AG08395 (cell line): ENCODE results near the gene GCNA.
"Not testable (repeated sequence)": the region's sequence is repeated elsewhere in the genome, so short reads cannot be mapped to it uniquely, and the experiment has no call there.

ENCODE experiments used
- DNase-seq: peaks from one replicate; pipeline ENCODE4 v3.0.0; 2012; ENCODE audit warnings: mixed read lengths, low spot score

The GCNA gene

DNA sequence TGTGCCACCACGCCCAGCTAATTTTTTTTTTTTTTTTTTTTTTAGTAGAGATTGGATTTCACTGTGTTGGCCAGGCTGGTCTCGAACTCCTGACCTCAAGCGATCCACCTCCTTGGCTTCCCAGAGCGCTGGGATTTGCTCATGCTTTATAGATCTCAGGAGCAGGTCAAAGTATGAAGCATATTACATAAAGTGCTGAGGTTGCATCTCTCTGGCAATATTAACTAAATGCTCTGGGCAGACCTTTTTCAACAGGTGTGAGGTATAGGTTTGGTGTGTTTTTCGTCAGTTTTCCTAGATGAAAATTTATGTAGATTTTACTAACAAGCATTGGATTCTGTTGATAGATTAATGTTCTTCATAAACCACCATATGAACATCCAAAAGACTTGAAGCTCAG is 19.3 kb upstream of the GCNA start:
- no peak for DNase-seq

DNA sequence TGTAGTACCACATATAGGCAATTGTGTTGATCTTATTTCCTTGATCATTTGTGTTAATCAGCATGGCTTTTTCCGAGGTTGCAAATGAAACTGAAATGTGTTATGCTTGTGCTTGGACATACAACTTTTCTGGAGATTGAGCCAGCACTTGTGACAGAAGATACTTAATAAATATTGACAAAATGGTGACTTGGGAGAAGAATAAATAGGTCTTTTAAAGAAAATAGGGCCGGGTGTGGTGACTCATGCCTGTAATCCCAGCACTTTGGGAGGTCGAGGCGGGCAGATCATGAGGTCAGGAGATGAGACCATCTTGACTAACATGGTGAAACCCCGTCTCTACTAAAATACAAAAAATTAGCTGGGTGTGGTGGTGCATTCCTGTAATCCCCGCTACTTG is 18.5 kb upstream of the GCNA start:
- not testable (repeated sequence) for DNase-seq

DNA sequence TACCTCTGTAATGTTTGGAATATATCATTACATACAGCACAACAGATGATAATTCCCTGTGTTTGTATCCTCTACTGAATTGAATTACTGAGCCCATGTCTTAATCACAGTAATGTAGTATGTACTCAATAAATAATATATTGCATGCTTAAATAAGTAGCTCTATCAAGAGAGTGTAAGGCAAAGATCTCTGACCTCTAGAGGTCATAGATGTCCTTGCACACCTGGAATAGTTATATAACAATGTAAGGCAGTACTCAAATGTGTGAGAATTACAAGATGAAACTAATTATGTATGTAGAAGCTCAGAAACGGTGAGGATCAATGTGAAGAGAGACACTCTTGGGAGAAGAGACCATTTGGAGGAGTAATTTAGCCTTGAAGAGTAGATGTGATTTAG is 14.3 kb upstream of the GCNA start:
- DNase-seq: no peak

DNA sequence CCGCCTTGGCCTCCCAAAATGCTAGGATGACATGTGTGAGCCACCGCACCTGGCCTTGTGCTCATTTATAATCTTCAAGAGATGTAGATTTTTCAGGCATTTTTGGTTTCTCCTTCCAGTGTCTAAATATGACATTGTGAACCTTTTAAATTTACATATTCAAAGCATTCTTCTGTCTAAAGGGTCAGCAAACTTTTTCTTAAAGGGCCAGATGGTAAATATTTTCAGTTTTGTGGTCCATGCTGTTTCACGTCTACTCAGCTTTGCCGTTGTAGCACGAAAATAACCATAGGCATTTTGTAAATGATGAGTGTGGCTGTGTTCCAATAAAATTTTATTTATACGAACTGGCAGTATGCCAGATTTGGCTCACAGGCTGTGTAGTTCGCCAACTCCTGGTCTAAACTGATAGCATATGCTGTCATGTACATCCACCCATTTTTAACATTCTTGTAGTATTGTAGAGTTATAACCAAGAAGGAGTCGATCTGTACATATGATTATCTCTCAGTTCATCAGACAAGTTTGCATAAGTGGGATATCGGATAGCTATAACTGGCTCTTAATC is 12.7 kb upstream of the GCNA start:
- DNase-seq: no peak

DNA sequence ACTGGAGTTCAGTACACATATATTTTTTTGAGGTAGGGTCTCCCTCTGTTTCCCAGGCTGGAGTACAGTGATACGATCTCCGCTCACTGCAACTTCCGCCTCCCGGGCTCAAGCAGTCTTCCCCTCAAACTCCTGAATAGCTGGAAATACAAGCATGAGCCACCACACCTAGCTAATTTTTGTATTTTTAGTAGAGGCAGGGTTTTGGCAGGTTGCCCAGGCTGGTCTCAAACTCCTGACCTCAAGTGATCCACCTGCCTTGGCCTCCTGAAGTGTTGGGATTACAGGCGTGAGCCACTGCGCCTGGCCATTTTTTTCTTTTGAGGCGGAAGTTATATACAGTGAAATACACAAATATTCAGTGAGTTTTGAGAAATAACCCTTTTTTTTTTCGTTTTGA is 6.8 kb upstream of the GCNA start:
- DNase-seq: not testable (repeated sequence)

DNA sequence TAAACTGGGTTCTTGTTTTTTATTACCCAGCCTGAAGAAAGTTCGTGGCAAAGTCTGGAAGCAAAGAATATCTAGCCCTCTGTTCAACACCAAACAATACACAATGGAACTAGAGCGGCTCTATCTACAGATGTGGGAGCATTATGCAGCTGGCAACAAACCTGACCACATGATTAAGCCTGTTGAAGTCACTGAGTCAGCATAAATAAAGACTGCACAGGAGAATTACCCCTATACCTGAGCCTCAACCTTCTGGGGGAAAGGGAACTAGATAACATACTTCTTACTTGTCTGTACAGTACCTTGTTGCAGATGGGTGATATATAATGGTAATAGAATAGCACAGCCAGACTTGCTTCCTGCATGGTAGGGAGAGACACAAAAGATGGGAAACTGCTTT is 4.6 kb upstream of the GCNA start:
- no peak for DNase-seq

DNA sequence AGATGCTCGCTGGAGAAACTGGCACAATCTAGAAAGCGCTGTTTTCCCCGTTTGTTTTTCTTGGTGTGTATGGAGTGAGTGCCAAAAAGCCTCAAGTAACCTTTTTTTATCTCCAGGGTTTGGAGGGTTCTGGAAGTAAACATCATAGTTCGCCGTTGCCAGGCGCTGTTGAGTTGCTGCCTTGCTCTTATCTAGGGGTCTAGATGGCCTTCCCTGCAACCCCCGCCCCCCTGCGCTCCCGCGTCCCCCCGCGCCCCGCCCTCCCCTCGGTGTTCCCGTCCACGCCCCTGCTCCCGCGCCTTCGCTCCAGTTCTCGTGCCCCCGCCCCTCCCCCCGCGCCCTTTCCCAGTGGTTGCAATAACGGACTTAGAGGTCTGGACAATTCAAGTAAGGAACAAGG is 555 bp upstream of the GCNA start:
- DNase-seq: no peak

DNA sequence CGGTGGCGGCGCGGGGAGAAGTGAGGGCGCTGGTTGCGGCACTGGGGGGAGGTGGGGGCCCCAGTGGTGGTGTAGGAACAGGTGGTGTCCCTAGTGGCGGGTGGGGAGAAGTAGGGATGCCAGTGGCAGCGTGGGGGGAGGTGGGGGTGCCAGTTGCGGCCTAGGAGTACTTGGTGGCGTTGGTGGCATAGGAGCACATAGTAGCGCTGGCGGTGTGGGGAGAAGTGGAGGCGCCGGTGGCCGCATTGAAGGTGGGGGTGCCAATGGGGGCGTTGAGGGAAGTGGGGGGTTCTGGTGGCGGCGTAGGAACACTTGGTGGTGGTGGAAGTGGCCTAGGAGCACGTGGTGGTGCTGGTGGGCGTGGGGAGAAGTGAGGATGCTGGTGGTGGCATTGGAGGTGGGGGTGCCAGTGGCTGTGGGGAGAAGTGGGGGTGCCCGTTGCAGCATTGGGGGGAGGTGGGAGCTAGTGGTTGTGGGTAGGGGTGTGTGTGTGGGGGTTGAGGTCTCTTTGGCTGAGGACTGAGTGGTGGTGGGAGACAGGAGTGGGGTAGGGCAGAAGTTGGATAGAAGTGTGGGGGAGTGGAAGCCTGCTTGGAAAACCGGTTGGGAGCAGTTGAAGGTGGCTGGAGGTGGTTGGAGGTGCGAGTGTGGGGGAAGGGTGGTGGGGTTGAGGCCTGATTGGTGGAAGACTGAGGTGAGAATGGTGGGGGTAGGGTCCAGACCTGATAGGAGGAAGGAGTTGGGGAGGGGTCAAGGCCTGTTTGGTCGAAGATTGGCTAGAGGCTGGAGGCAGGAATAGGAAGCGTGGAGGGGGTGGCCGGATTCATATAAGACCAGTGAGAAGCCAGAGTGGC is 1.1 kb downstream of the GCNA start:
- no peak for DNase-seq

DNA sequence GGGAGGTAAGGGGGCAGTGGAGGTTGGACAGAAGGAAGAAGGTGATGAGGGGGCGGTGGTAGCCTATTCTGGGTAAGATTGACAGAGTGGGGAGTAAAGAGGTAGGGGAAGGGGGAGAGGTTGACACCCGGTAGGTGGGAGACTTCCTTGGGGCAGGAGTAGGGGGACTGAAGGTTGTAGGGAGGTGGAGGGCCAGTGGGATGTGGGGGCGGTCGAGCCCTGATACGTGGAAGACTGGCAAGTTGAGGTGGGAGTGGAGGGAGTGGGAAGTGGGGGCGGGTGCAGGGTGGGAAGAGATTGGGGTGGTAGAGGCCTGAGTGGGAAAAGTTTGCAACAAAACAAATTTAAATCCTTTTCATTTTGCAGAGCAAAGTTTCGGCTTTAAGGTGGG is 1.7 kb downstream of the GCNA start:
- DNase-seq: no peak

DNA sequence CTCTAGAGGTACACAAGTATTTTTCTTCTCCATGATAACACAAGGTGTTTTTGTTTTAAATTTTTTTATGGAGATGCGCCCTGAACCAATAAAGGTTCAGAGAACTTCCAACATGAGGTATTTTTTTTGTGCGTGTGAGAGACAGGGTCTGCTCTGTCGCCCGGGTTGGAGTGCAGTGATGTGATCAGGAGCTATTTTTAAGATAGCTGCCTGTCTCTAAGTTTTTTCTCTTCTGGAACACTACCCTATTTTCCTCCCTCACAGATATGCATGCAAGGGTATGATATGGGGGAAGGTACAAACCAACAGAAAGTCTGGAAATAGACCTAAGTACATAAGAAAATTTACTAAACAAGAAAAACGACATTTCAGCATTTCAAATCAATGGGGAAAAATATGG is 3.0 kb downstream of the GCNA start:
- DNase-seq: no peak

DNA sequence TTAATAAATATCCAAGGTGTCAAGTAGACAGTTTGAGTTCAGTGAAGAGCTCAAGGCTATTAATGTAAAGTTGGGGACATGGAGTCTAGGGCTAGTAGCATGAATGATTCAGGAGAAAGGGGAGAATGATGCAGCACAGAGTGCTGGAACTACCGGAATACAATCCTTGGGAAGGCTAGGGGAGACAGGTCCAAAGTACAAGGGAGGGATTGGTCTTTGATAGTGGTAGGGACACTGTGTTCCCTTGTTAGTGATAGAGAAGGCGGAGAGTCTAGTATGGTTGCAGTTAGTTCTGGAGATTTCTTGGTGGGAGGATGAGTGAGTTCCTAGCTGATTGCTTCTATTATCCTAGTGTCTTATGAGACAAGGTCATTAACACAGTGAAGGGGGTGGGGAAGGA is 8.7 kb downstream of the GCNA start:
- no peak for DNase-seq

DNA sequence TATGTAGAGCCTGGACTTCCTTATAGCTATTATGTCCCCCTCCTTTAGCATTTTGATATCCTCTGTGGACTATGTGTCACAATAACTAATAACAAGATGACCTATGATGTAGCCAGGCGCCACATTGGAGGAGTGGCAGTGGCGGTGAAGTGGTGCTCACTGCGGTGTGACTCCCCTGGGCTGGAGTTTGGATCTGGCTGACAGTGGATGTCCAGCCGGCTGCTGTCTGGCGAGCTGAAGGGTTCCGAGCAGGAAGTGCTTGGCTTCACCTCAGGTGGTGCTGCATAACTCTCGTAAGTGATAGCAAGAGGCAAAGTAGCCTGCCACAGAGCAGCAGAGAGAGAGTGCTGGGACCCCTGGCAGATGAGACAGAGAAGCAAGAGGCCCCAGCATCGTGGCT is 15.0 kb downstream of the GCNA start:
- not testable (repeated sequence) for DNase-seq

DNA sequence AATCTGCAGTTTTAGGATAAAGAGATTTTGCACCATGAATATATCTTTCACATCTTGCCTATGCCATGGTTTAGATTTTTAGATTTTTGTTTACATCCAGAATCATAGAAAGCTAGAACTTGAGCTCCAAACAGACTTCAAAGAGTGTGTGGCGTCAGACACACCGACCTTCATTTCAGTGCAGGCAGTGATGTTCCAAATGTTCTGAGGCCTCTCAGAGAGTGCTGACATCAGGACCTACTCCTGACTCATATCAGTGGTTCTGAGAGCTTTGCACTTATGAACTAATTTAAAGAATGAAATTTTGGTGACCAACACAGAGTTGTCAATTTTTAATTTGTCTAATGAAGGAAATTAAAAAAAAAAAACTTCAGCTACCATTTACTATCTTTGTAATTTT is 21.7 kb downstream of the GCNA start:
- DNase-seq: no peak

DNA sequence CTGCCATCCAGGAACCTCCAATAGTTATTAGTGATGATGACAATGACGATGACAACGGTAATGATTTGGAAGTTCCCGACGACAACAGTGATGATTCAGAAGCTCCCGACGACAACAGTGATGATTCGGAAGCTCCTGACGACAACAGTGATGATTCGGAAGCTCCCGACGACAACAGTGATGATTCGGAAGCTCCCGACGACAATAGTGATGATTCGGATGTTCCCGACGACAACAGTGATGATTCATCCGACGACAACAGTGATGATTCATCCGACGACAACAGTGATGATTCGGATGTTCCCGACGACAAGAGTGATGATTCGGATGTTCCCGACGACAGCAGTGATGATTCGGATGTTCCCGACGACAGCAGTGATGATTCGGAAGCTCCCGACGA is 25.4 kb downstream of the GCNA start:
- no peak for DNase-seq

DNA sequence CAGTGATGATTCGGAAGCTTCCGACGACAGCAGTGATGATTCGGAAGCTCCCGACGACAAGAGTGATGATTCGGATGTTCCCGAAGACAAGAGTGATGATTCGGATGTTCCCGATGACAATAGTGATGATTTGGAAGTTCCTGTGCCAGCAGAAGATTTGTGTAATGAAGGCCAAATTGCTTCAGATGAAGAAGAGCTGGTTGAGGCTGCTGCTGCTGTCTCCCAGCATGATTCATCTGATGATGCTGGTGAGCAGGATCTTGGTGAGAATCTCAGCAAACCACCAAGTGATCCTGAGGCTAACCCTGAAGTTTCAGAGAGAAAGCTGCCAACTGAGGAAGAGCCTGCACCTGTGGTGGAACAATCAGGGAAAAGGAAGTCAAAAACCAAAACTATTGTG is 25.9 kb downstream of the GCNA start:
- DNase-seq: no peak

DNA sequence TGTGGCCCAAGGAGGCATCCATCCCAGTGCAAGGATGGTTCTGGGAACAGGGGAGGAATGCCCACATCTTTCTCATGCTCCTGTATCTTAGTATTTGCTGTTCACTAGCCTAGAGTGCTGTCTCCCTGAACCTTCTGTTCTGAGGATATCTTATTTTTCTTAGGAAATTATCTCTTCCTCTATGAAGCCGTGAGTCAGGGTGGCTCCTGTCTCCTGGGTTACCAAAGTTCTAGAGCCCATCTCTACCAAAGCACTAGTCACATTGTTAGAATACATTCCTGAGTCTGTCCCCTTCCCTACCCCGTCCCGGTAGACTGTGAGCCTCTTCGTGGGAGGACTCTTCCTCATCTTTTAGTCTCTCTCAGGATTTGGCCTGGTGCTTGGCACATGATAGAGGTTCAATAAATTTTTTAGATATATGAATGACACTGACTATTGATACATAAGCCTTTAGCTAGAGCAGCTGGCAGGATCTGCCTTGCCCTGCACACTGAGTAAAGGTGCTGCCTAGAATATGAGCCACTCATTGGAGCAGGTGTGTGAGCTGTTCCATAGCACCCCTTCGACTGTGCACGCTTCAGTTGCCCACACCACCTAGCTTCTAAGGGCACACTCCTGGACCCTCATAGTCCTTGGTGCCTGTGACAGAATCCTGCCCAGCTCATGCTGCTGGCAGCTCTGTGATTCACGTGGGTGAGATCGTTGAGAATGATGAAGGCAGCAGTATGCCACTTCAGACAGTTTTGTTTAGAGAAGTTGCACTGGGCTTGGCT is 26.7 kb downstream of the GCNA start:
- DNase-seq: no peak

DNA sequence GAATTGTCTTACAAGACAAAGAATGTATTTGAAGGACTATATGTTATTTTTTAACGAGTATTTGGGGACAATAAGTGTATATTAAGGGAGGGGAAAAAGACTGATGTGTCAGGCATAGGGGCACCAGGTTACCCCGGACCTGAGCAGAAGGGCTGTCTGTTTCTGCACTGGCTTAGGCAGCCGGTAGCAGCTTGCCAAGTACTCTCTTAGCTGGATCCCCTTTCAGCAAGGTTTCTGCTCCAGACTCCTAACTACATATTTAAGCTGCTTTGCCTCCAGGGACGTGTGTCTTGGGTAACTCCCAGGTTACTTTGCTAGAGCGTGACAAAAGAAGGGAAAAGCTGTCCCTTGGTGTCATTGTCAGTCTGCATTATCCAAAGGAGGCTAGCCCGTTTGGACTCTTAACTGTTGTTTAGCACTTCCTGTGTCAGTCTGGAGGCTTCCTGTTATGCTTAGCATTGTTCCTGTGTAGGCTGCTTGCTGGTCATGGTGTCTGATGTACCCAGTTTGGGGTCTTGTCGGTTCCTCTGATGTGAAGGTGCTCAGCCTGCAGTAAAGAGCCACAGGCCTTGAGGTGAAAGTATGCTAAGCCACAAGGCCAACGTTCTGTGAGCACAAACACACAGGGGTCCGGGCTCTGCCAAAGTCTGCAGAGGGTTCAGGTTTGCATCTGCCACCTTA is 28.4 kb downstream of the GCNA start:
- no peak for DNase-seq

DNA sequence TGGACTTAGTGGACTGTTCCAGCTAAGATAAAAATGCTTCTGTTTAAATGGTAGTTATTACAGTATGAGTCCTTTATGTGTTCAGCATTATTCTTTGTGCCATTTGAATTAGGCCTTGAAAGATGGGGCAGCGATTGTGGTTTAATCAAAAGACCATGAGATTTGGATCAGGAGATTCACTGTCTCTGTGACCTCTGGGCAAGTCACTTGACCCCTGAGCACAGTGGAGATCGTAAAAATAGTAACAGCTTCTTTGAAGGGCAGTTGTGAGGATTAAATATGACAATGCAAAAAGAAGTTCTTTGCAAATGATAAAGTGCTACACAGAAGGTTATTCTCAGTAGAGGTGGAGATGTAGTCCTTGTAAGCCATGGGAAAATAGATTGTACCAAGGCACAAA is 29.3 kb downstream of the GCNA start:
- no peak for DNase-seq

DNA sequence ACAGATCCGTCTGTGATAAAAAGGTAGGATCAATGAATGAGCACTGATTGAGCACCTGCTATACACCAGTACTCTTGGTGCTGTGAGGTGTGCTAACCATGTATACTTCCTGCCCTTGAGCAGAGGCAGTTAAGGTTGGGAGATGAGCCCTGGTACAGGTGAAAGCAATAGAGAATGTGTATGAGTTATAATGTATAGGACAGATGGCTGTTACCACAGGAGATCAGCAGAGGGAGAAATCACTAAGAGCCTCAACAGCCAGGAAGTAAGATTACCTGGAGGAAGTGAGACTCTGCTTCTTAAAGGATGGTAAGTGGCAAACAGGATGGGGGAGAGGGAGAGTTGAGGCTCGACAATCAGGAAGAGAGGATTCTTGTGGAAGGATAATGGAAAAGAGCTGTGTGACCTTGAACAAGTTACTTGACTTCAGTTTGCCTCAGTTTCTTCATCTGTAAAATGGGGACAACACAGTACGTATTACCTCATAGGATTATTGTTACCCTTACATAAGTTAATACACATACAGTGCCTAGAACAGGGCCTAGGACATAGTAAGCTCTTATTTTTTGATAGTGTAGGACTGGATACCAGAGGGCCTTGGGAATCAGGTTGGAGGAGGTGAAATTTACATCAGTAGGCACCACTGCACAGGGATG is 31.0 kb downstream of the GCNA start:
- DNase-seq: no peak

DNA sequence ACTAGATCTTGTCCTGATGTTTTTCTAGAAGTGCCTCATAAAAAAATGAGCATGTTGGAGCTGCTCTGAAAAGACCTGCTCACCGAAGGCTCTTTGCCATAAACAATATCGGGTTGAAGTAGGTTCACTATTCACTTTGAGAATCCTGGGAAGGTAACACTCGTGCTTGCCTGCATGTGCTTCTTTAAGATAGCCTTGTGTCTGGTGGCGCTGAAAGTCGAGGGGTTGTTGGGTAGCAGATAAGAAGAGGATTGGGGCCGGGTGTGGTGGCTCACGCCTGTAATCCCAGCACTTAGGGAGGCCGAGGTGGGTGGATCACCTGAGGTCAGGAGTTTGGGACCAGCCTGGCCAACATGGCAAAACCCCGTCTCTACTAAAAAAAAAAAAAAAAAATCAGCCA is 33.5 kb downstream of the GCNA start:
- DNase-seq: not testable (repeated sequence)

DNA sequence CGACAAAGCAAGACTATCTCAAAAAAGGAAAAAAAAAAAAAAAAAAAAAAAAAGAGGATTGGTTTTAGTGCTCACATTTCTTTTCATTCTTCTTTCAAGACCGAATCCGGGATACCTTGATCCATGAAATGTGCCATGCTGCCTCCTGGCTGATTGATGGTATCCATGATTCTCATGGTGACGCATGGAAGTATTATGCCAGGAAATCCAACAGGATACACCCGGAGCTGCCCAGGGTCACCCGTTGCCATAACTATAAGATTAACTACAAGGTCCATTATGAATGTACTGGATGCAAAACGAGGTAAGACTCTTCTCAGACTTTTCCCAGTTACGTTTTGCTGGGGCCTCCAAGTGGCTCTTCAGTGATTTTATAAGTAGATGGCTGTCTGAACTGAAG is 34.0 kb downstream of the GCNA start:
- no peak for DNase-seq

DNA sequence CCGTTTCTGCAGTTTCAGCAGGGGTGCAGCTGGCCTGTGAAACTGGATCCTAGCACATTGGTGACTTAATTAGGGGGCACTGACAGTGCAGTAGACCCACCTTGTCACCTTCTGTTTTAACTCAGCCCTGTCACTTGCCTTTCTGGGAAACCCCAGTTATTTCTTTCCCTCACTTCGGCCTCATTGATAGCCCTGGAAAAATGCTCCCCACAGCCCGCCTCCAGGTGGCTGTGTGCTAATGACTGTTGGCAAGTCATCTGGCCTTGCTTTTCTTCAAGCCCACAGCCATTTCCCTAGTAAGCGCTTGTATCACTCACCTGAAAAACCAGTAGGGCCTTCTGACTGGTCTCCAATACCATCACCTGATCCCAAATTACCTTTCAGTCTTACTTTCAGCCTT is 36.8 kb downstream of the GCNA start:
- DNase-seq: no peak
